BLaER1 treated with 17β-estradiol and CSF1 and Interleukin-3, amounts not matched to agents 10 nM and 100 nM (cell line): ENCODE results near the gene EFCAB7.
"Not testable (repeated sequence)": the region's sequence is repeated elsewhere in the genome, so short reads cannot be mapped to it uniquely, and the experiment has no call there.

ENCODE experiments used
- H3K27ac ChIP-seq, 11 experiments: shearing (Covaris generic); formaldehyde crosslinking; 2 replicates each; pipeline ENCODE4 v1.8.1; 2022
- H3K27me3 ChIP-seq, 11 experiments: shearing (Covaris generic); formaldehyde crosslinking; 2 replicates each; pipeline ENCODE4 v1.8.1; 2022
- H3K36me3 ChIP-seq, 11 experiments: shearing (Covaris generic); formaldehyde crosslinking; 2 replicates each; pipeline ENCODE4 v1.8.1; 2022
- H3K4me1 ChIP-seq, 10 experiments: shearing (Covaris generic); formaldehyde crosslinking; 2 replicates each; pipeline ENCODE4 v1.8.1; 2022
- H3K4me2 ChIP-seq, 11 experiments: shearing (Covaris generic); formaldehyde crosslinking; 2 replicates each; pipeline ENCODE4 v1.8.1; 2022
- H3K4me3 ChIP-seq, 10 experiments: shearing (Covaris generic); formaldehyde crosslinking; 2 replicates each; pipeline ENCODE4 v1.8.1; 2022
- H3K9ac ChIP-seq, 11 experiments: shearing (Covaris generic); formaldehyde crosslinking; 2 replicates each; pipeline ENCODE4 v1.8.1; 2022
- H3K9me3 ChIP-seq, 11 experiments: shearing (Covaris generic); formaldehyde crosslinking; replicated peaks in 1 of 11; 2 replicates each; pipeline ENCODE4 v1.8.1; 2022
- H4K20me1 ChIP-seq, 11 experiments: shearing (Covaris generic); formaldehyde crosslinking; 2 replicates each; pipeline ENCODE4 v1.8.1; 2022
- Cebpa-rat ChIP-seq, 11 experiments: shearing (Covaris generic); IDR thresholded peaks; 2 replicates each; pipeline ENCODE4 v1.8.1; 2022

The EFCAB7 gene

DNA sequence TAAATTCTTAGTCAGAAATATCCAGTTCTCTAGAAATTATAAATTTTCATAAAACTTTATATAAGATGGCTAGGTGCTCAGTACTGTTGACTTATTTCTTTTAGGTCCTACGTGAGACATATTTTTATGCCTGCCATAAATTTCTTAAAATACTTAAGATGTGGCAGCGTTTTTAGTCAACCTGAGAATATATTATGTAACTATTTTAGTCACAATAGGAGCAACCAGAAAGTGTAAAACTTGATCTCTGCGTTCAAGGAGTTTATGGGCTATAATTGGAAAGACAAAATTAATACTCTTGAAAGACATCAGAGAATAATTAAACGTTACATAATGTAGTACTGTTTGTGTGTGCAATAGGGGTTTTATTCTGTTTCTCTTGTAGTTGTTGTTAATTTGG is 45.7 kb downstream of the EFCAB7 start:
- H3K9ac ChIP-seq = no peak overlapping the region
- no peaks in the 10 kb centered on the region for H4K20me1 ChIP-seq
- H3K27ac ChIP-seq = no peak overlapping the region
- H3K4me3 ChIP-seq = no peak overlapping the region
- no peaks in the 10 kb centered on the region for H3K4me1 ChIP-seq
- peaks cover 0 to 20% (median 9%) of the 10 kb centered on the region in 11 experiments; a peak in 10 of 22 replicates for H3K36me3 ChIP-seq
- TF ChIP-seq Cebpa-rat (IDR thresholded peaks at IDR 0.05) = no peak
- H3K4me2 ChIP-seq = no peak overlapping the region
- no peaks in the 10 kb centered on the region for H3K27me3 ChIP-seq
- H3K9me3 ChIP-seq = peaks cover 0 to 12% (median 6%) of the 10 kb centered on the region in 11 experiments; a peak in 6 of 22 replicates

GRCh38 chr1:63569640-63570316 is 46.5 kb downstream of the EFCAB7 start:
- Histone ChIP-seq H3K36me3 (peaks cover 0 to 15% (median 2%) of the 10 kb centered on the region in 11 experiments; a peak in 10 of 22 replicates), H3K27me3 (no peaks in the 10 kb centered on the region), H4K20me1 (no peaks in the 10 kb centered on the region), H3K4me1 (no peaks in the 10 kb centered on the region), H3K27ac (no peak overlapping the region), H3K9ac (no peak overlapping the region), H3K4me2 (no peak overlapping the region), H3K4me3 (no peak overlapping the region), H3K9me3 (peaks cover 0 to 7% (median under 1%) of the 10 kb centered on the region in 11 experiments; a peak in 4 of 22 replicates)
- no peak for TF ChIP-seq Cebpa-rat (IDR thresholded peaks at IDR 0.05)

DNA sequence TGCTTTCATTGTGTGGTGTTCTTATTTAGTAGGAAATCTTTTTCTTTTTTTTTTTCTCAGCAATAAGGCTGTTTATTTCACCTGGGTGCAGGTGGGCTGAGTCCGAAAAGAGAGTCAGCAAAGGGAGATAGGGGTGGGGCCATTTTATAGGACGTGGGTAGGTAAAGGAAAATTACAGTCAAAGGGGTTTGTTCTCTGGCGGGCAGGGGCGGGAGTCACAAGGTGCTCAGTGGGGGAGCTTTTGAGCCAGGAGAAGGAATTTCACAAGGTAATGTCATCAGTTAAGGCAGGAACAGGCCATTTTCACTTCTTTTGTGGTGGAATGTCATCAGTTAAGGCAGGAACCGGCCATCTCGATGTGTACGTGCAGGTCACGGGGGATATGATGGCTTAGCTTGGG is 49.4 kb downstream of the EFCAB7 start:
- not testable (repeated sequence) for H3K9me3 ChIP-seq, H3K36me3 ChIP-seq, H3K4me3 ChIP-seq, H4K20me1 ChIP-seq, H3K4me1 ChIP-seq, H3K4me2 ChIP-seq, H3K27ac ChIP-seq, H3K9ac ChIP-seq, H3K27me3 ChIP-seq

- H3K36me3 ChIP-seq, H3K27ac ChIP-seq, H3K9me3 ChIP-seq, H3K27me3 ChIP-seq, H3K9ac ChIP-seq, H3K4me1 ChIP-seq, H3K4me2 ChIP-seq, H4K20me1 ChIP-seq, H3K4me3 ChIP-seq: not testable (repeated sequence)
These were observed 51.0 kb downstream of the EFCAB7 start for GRCh38 chr1:63574203-63574796.

- Histone ChIP-seq H3K4me1 (no peaks in the 10 kb centered on the region), H3K27ac (no peak overlapping the region), H3K9me3 (peaks cover 0 to 6% (median 1%) of the 10 kb centered on the region in 11 experiments; a peak in 8 of 22 replicates), H3K4me2 (no peak overlapping the region), H3K9ac (no peak overlapping the region), H3K4me3 (no peak overlapping the region), H3K36me3 (no peaks in the 10 kb centered on the region; a peak in 1 of 22 replicates), H4K20me1 (no peaks in the 10 kb centered on the region), H3K27me3 (no peaks in the 10 kb centered on the region)
- TF ChIP-seq Cebpa-rat (IDR thresholded peaks at IDR 0.05) = no peak
These were observed 52.1 kb downstream of the EFCAB7 start for GRCh38 chr1:63575340-63575826.

DNA sequence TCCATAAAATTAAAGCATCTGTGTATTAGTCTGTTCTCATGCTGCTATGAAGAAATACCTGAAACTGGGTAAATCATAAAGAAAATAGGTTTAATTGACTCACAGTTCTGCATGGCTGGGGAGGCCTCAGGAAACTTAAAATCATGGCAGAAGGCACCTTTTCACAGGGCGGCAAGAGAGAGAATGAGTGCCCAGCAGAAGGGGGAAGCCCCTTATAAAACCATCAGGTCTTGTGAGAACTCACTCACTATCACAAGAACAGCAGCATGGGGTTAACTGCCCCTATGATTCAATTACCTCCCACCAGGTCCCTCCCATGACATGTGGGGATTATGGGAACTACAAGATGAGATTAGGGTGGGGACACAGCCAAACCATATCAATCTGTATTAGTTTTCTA is 63.0 kb downstream of the EFCAB7 start:
- H3K27ac ChIP-seq, H4K20me1 ChIP-seq, H3K27me3 ChIP-seq, H3K4me2 ChIP-seq, H3K4me3 ChIP-seq, H3K9ac ChIP-seq, H3K4me1 ChIP-seq: not testable (repeated sequence)
- peaks cover 0 to 30% (median 13%) of the 10 kb centered on the region in 11 experiments; a peak in 10 of 22 replicates for H3K36me3 ChIP-seq
- peaks cover 22 to 29% (median 22%) of the 10 kb centered on the region in 11 experiments for H3K9me3 ChIP-seq

- no peaks in the 10 kb centered on the region for H3K27me3 ChIP-seq
- no peak overlapping the region for H3K27ac ChIP-seq
- peaks cover 10 to 24% (median 18%) of the 10 kb centered on the region in 10 experiments; a peak in 19 of 20 replicates for H3K4me1 ChIP-seq
- H3K36me3 ChIP-seq = peaks cover 0 to 9% (median 0%) of the 10 kb centered on the region in 11 experiments; a peak in 5 of 22 replicates
- H4K20me1 ChIP-seq = no peaks in the 10 kb centered on the region
- TF ChIP-seq Cebpa-rat (IDR thresholded peaks at IDR 0.05) = no peak
- no peak overlapping the region for H3K9ac ChIP-seq
- no peak overlapping the region for H3K4me2 ChIP-seq
- 0 out of 22 replicates have a peak, but pooled peaks cover 0 to 5% (median 0%) of the 10 kb centered on the region in 11 experiments for H3K9me3 ChIP-seq
- H3K4me3 ChIP-seq = no peak overlapping the region
These were observed 66.8 kb downstream of the EFCAB7 start for GRCh38 chr1:63590166-63590560.

DNA sequence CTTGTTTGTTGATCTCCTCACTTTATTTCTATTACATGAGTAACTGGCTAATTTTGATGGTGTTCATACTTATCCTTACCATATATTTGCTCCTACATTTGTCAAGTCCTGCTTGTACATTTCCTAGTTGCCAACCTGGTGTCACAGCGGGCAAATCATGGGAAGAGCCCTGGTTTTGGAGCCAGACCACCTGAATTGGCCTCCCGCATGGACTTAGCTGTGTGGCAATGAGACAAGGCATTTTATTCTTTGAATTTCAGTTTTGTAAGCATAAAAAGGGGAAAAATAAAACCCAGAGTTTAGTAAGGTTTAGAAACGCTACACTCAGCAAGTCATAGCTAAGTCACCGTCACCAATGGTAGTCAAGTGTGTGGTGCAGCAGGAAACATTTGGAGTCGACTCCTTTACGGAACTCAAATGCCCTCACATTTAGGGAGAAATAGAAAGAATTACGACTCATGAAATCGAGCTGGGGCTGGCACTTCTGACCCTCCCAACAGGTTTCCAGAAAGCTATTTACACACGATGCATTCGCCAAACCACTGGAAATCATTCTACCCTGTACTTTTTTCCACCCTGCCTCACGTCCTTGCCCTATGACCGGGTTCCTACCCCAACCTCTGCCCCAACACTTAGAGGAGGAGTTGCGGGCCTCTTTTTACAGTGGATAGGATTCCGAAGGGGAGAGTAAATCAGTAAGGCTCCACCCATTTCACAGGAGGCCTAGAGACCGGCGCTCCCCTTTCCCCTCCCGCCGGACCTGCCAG is 69.4 kb downstream of the EFCAB7 start:
- Histone ChIP-seq H3K27ac (peak overlapping the region; percentile 82 to 98 (median 94)), H3K9ac (peak overlapping the region; percentile 89 to 98 (median 94)), H3K4me2 (peak overlapping the region; percentile 76 to 92 (median 85)), H3K9me3 (no peaks in the 10 kb centered on the region), H3K4me1 (peaks cover 10 to 24% (median 19%) of the 10 kb centered on the region in 10 experiments; a peak in 19 of 20 replicates), H3K4me3 (peak overlapping the region; percentile 73 to 93 (median 84)), H3K27me3 (no peaks in the 10 kb centered on the region), H3K36me3 (peaks cover 0 to 4% (median 0%) of the 10 kb centered on the region in 11 experiments; a peak in 4 of 22 replicates), H4K20me1 (no peaks in the 10 kb centered on the region)
- no peak for TF ChIP-seq Cebpa-rat (IDR thresholded peaks at IDR 0.05)

- no peak for TF ChIP-seq Cebpa-rat (IDR thresholded peaks at IDR 0.05)
- Histone ChIP-seq H3K27me3 (no peaks in the 10 kb centered on the region), H3K27ac (peak within 1 kb of the TSS; percentile 82 to 98 (median 94)), H3K9me3 (no peaks in the 10 kb centered on the region), H4K20me1 (no peaks in the 10 kb centered on the region), H3K9ac (peak within 1 kb of the TSS; percentile 89 to 98 (median 94)), H3K36me3 (peaks cover 0 to 5% (median 0%) of the 10 kb centered on the region in 11 experiments; a peak in 5 of 22 replicates), H3K4me1 (peaks cover 10 to 24% (median 19%) of the 10 kb centered on the region in 10 experiments; a peak in 19 of 20 replicates), H3K4me3 (peak within 1 kb of the TSS; percentile 73 to 93 (median 84)), H3K4me2 (peak within 1 kb of the TSS; percentile 76 to 92 (median 85))
These were observed 70.1 kb downstream of the EFCAB7 start, which contains the start of gene PGM1 for GRCh38 chr1:63593303-63593885. PGM1 (plus strand) TSS chr1:63593411; CDS start chr1:63593489, 78 bp downstream.
